CD4-positive, alpha-beta T cell treated with Interleukin-6 at 100 ng/mL for 8 hours (primary cell): Measurements from ENCODE around the gene WDR4.
"Not testable (repeated sequence)": the region's sequence is repeated elsewhere in the genome, so short reads cannot be mapped to it uniquely, and the experiment has no call there.

Experiments used
- DNase-seq: peaks from one replicate; pipeline ENCODE4 v3.0.0-alpha.2; 2020; ENCODE audit warnings: mixed read lengths, low spot score

WDR4 gene

GRCh38 chr21:42878678-42878992, 704 bp downstream of the WDR4 start:
- DNase-seq = no peak

GRCh38 chr21:42875811-42876210, 3.5 kb downstream of the WDR4 start:
- DNase-seq = not testable (repeated sequence)

GRCh38 chr21:42873096-42873495, 6.2 kb downstream of the WDR4 start:
- DNase-seq = no peak

- no peak for DNase-seq
Measured at GRCh38 chr21:42868196-42868595, 11.1 kb downstream of the WDR4 start.

DNA sequence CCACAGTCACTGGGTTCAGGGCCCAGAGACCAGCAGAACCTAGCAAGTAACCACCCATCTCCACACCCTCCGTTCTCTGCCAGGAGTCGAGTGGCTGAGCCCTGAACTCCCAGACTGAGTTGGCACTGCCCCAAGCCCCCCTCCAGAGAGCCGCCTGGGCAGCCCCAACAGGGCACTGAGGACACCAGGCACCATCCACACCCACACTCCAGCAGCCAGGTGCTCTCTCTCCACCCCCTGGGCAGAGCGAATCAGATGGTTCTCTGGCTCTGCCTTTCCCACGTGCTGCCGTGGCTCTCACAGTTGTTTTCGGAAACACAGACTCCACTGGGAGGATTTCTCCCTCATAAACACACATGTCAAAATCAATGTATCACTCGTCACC, 13.6 kb downstream of the WDR4 start:
- no peak for DNase-seq

- no peak for DNase-seq
Measured at GRCh38 chr21:42864815-42865775, 14.2 kb downstream of the WDR4 start.

- DNase-seq = no peak
Measured at GRCh38 chr21:42864286-42864685, 15.1 kb downstream of the WDR4 start.

GRCh38 chr21:42863504-42863870, 15.9 kb downstream of the WDR4 start:
- no peak for DNase-seq

DNA sequence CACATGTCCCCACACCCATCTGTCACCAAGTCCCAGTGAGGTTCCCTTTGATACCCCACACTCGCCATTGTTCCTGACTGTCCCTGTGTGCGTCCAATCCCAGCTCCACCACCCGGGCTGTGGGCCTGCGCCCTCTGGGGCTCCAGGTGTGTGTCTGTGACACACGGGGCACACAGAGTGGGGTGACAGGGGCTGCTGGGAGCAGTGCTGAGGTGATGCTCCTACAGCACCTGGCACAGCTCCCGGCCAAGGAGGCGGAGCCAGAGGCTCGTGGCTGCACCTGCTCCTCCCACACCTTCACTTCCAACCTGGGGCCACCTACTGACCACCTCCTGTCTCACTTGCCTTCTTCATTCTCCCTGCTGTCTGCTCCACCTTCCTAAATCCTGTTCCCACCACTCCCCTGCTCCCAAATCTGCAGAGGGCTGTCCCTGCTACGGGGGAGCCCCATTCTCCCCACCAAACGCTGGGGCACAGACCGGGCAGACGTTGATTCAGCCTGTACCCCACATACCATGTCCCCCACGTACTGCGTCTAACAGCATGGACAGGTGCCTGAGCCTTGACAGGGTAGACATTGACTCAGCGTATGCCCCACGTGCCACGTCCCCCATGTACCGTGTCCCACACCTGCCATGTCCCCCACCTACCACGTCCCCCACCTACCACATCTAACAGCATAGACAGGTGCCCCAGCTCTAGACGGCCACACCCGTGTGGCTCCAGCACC, 16.4 kb downstream of the WDR4 start:
- DNase-seq = no peak

DNA sequence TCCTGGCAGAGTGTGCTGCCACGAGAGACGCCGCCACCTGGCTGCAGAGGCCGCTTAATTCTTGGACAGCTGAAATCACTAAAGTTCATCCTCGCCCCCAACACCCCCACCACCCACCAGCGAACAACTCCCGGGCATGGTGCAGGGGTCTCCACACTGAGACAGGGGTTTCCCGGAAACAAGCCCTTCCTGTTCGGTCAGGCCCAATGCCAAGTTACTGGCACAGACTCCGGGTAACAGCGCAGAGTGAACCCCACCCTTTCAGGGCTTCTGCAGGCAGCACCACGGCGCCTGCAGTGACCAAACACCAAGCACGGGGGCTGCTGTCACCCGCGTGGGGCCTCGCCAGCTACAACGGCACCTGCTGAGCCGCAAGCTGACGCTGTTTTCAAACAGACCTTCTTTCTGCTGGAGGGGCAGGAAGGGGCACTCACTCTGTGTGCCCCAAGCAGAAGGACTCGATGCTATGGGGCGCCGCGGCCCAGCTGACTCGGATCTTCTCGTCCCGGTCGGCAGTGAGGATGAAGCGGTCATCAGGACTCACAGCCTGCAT, 17.4 kb downstream of the WDR4 start:
- DNase-seq = no peak

DNA sequence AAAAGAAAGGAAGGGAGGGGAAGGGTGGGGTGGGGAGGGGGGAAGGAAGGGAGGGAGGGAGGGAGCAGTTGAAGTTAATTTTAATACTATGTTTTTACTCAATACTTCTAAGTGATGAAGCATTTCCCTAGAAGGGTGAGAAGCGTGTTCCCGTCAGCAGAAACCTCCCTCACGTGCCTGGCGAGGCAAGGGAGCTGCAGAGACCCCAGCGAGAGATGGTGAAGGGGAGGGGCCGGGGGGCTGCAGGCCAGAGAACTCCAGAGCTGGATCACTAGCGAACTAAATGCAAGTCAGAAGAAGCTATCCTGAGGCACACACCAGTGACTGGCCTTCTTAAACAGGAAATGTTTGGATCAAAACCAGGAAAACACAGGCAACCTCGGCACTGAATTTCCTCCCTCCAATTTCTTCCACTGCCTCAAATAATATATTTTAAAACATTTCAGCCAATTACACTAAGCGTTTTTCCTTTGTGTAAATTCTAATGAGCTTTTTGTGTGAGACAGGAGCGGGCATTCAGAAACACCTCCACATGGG, 18.0 kb downstream of the WDR4 start:
- DNase-seq = no peak

GRCh38 chr21:42860345-42860744, 19.0 kb downstream of the WDR4 start:
- DNase-seq = no peak

- DNase-seq = no peak
Measured at GRCh38 chr21:42859891-42860230, 19.5 kb downstream of the WDR4 start.

DNA sequence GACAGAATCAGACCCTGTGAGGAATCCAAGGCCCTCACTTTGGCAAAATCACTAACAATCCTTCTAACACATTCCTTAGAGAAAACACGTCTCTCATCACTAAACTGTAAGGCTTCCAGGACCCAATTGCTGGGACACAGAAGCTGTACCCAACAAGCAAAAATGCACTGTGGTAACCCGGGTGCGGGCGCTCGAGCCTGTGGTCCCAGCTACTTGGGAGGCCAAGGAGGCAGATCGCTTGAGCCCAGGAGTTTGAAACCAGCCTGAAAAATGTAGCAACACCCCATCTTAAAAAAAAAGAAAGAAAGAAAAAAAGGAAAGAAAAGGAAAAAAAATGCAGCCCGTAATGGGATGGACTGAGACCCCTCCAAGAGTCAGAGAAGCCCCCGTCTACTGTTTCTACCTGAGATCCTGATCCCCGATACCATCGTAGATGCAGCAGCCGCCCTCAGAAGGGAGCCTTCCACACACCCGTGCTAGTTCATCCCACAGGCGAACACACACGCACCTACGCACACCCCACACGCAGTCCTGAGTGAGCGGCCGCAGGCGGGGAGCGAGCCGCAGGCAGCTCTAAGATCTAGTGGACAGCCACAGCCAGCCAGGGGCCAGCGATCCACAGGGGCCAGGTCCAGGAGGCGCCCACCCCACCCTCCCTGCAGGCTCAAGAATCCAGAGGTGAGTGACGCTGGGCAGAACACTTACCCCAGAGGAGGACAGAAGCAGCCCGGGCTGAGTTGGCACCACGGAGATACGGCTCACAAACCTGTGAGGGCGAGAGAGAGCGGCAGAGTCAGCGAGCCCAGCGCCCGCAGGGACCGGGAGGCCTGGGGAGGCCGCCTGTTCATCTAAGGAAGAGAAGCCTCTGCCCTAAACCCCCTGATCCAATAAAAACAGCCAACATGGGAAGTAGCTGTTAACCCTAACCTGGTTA, 20.1 kb downstream of the WDR4 start:
- no peak for DNase-seq

DNA sequence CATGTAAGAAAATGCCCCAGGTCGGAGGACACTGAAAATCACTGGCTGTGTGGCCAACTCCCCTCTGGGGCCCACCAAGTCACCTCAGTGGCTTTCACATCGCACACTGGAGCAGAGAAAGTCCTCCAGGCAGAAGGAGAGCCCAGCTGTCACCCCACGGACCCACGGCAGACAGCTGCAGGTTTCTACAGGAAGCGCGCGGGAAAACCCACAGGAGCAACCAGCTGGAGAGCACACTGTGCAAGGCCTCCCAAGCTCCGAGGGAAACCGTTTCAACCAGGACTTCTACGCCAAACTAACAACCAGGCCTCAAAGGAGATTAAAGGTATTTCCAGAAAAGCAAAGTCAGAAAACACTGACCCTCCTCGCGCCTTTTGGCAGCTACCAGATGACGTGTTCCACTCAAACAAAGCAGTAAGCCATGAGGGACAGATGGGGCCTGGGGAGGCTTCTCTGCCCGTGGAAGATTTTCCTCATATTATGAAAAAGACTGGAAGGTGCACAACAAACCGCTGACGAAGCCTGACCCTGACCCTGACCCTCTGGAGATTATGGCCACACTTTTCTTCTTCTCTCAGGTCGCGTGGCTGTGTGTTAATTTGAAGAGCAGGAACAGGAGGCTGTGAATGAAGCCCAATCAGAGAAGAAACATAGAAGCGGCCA, 21.0 kb downstream of the WDR4 start:
- DNase-seq = no peak

DNA sequence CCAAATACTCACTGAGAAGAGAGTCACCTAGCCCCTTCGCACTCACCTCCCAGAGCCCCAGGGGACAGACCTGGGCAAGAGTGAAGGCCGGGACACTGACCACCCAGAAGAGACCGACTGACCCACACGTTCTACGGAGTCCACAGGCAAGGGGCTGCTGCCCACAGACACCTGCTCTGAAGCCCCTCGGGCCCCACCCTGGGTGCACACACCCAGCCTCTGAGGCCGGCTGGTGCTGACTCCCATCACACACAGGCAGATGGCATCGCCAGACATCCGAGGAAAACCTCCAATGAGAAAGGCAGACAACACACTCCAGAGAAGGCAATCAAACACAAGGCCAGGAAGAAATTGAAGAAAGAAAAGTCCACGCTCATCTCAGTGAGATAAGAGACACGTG, 22.1 kb downstream of the WDR4 start:
- no peak for DNase-seq

- DNase-seq = no peak
Measured at GRCh38 chr21:42855937-42856335, 23.4 kb downstream of the WDR4 start.

GRCh38 chr21:42855171-42855936, 24.0 kb downstream of the WDR4 start:
- no peak for DNase-seq

DNA sequence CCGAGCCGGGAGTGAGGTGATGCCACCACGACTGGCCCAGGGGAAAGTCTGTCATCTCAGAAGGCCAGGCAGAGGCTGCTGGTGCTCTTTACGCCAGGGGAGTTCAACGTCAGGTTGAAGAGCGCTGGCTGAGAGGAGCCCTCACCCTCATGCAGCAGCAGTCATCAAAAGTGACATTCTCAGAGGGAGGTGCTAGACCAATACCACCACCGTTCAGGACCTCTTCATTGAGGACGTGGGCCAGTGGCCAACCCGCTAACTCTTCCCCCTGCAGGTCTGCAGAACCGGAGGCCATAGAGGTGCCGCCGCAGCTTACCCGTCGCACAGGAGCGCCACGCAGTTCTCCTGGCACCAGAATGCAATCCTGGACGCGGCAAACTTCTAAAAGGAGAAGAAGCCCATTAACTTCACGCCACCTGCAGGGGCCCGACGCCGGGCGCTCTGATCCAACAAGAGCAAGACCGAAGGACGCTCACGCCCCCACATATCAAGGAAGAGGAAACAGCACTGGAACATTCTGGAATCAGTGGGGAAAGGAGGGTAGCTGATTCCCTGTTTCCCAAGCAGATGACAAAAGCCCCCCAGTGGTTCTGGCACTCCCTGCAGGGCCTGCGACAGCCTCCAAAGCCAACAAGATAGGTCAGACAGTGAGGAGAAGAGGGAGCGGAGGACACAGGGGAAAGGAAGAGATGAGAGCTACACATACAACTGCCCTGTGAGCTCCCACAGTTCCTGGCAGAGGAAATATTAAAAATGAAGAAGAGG, 24.9 kb downstream of the WDR4 start:
- no peak for DNase-seq

DNA sequence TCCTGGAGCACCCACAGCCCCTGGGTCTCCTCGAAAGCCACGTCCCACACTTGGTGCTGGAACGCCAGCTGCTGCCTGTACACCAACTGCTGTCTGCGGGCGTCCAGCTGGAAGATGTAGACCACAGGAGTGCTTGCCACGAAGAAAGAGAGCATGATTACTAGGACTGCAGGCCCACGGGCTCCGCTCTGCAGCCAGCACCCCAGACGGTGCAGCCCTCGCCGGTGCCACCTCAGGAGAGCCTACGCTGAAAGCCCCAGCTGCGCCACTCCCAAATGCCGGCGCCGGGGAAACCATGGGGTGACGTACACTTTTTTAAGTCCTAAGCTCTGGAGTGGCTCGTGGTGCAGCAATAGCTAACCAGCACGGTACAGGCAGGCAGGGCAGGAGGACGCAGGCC, 25.7 kb downstream of the WDR4 start:
- DNase-seq = no peak
